GM23338 (cell line): Measurements from ENCODE around the gene NUP88. TPM values are rescaled to one million over a fixed set of nuclear protein-coding genes. Genes with fewer than 3 reads are reported as not detected.

Experiments
- ATAC-seq: fragments of 200-7000 bp; cut with Tn5 transposase; 3 replicates; pipeline ENCODE4 v1.9.1; 2020
- DNase-seq: peaks from one replicate; pipeline ENCODE4 v3.0.0-alpha.2; 2015; ENCODE audit warnings: low spot score
- H2AFZ ChIP-seq: fragments of 200-600 bp; sonication (generic); 2 replicates; pipeline ENCODE4 v1.8.0; 2016; ENCODE audit warnings: antibody characterized with exemption, mild to moderate bottlenecking, moderate library complexity
- H3F3A ChIP-seq: fragments of 200-600 bp; sonication (generic); replicated peaks from 2 replicates; pipeline ENCODE4 v1.8.0; 2017; ENCODE audit warnings: antibody characterized with exemption, mixed run types, low read depth
- H3K27ac ChIP-seq: fragments of 200-600 bp; sonication (generic); 2 replicates; pipeline ENCODE4 v1.6.1; 2016; ENCODE audit warnings: low read depth
- H3K27me3 ChIP-seq: fragments of 200-600 bp; sonication (generic); 2 replicates; pipeline ENCODE4 v1.8.0; 2016; ENCODE audit warnings: mild to moderate bottlenecking, mixed run types, moderate library complexity; ENCODE audit not compliant: insufficient read depth
- H3K36me3 ChIP-seq: fragments of 200-600 bp; sonication (generic); 2 replicates; pipeline ENCODE4 v1.8.0; 2016; ENCODE audit warnings: mild to moderate bottlenecking; ENCODE audit not compliant: insufficient read depth
- H3K4me1 ChIP-seq: fragments of 200-600 bp; sonication (generic); 2 replicates; pipeline ENCODE4 v1.8.0; 2016; ENCODE audit warnings: mild to moderate bottlenecking, moderate library complexity; ENCODE audit not compliant: insufficient read depth
- H3K4me2 ChIP-seq: fragments of 200-600 bp; sonication (generic); 2 replicates; pipeline ENCODE4 v1.7.1; 2017; ENCODE audit warnings: mixed run types
- H3K4me3 ChIP-seq: fragments of 200-600 bp; sonication (generic); 2 replicates; pipeline ENCODE4 v1.6.1; 2016; ENCODE audit warnings: mixed run types
- H3K79me2 ChIP-seq: fragments of 200-600 bp; sonication (generic); replicated peaks from 2 replicates; pipeline ENCODE4 v1.8.0; 2017; ENCODE audit warnings: mild to moderate bottlenecking; ENCODE audit not compliant: insufficient read depth
- H3K9me2 ChIP-seq: fragments of 200-600 bp; sonication (generic); 2 replicates; pipeline ENCODE4 v1.8.0; 2017; ENCODE audit not compliant: insufficient read depth
- H4K20me1 ChIP-seq: fragments of 200-600 bp; sonication (generic); replicated peaks from 2 replicates; pipeline ENCODE4 v1.8.0; 2017; ENCODE audit warnings: mild to moderate bottlenecking; ENCODE audit not compliant: insufficient read depth
- H3K27ac Mint-ChIP-seq: 2 replicates; pipeline ENCODE4 v1.8.0; 2020; ENCODE audit warnings: inconsistent platforms, mild to moderate bottlenecking, moderate library complexity, mixed read lengths
- H3K27me3 Mint-ChIP-seq: 3 replicates; pipeline ENCODE4 v1.8.0; 2022; ENCODE audit warnings: low read depth, mild to moderate bottlenecking, moderate library complexity, mixed read lengths, inconsistent platforms; ENCODE audit not compliant: insufficient read depth, poor library complexity
- H3K36me3 Mint-ChIP-seq: 3 replicates; pipeline ENCODE4 v1.8.0; 2021; ENCODE audit warnings: low read depth, mild to moderate bottlenecking, inconsistent platforms, moderate library complexity, mixed read lengths
- H3K4me1 Mint-ChIP-seq: 3 replicates; pipeline ENCODE4 v1.8.0; 2020; ENCODE audit warnings: mild to moderate bottlenecking, inconsistent platforms, mixed read lengths
- H3K4me3 Mint-ChIP-seq: 3 replicates; pipeline ENCODE4 v1.8.0; 2021; ENCODE audit warnings: moderate library complexity, mild to moderate bottlenecking, inconsistent platforms, mixed read lengths
- H3K9me3 Mint-ChIP-seq: 3 replicates; pipeline ENCODE4 v1.8.0; 2020; ENCODE audit warnings: moderate library complexity, mild to moderate bottlenecking, inconsistent platforms, mixed read lengths
- CREB1 ChIP-seq: fragments of 250-450 bp; sonication (Bioruptor Pico); IDR thresholded peaks from 2 replicates; pipeline ENCODE4 v1.5.0; 2020; ENCODE audit warnings: low read depth, mild to moderate bottlenecking, moderate library complexity
- CTCF ChIP-seq, 2 experiments: fragments of 200-600 bp in 1 of 2; sonication (generic) in 1 of 2; conservative IDR thresholded peaks; 2 replicates each; pipeline versions ENCODE4 v1.5.1 to v1.6.1; 2016 to 2017; ENCODE audit warnings: antibody characterized with exemption in 2 of 2, low read depth in 2 of 2, mild to moderate bottlenecking in 2 of 2, moderate library complexity in 1 of 2
- ETS1 ChIP-seq: IDR thresholded peaks from 2 replicates; pipeline ENCODE4 v1.6.1; 2016; ENCODE audit warnings: antibody characterized with exemption
- EZH2 ChIP-seq: fragments of 200-600 bp; sonication (generic); IDR thresholded peaks from one replicate; pipeline ENCODE4 v1.8.0; 2017; ENCODE audit warnings: antibody characterized with exemption, mild to moderate bottlenecking, low read depth; ENCODE audit not compliant: unreplicated experiment
- EZH2phosphoT487 ChIP-seq: fragments of 200-600 bp; sonication (generic); IDR thresholded peaks from one replicate; pipeline ENCODE4 v1.8.1; 2018; ENCODE audit warnings: antibody characterized with exemption; ENCODE audit not compliant: unreplicated experiment
- JUNB ChIP-seq: IDR thresholded peaks from one replicate; pipeline ENCODE4 v1.6.1; 2016; ENCODE audit warnings: antibody characterized with exemption; ENCODE audit not compliant: unreplicated experiment
- NANOG ChIP-seq: IDR thresholded peaks from 2 replicates; pipeline ENCODE4 v1.6.1; 2016; ENCODE audit warnings: antibody characterized with exemption, borderline replicate concordance
- POLR2AphosphoS5 ChIP-seq: IDR thresholded peaks from 2 replicates; pipeline ENCODE4 v1.6.1; 2016; ENCODE audit warnings: antibody characterized with exemption, low read depth
- STAT1 ChIP-seq: IDR thresholded peaks from one replicate; pipeline ENCODE4 v1.6.1; 2016; ENCODE audit warnings: antibody characterized with exemption; ENCODE audit not compliant: unreplicated experiment
- ZNF114 ChIP-seq: fragments of 250-450 bp; sonication (Bioruptor Pico); IDR thresholded peaks from 2 replicates; pipeline ENCODE4 v1.5.0; 2020; ENCODE audit warnings: mild to moderate bottlenecking, moderate library complexity
- ZNF331 ChIP-seq: fragments of 250-450 bp; sonication (Bioruptor Pico); IDR thresholded peaks from 2 replicates; pipeline ENCODE4 v1.5.0; 2020; ENCODE audit warnings: low read depth, mild to moderate bottlenecking, moderate library complexity
- polyA plus RNA-seq: library from polyadenylated mRNA; unstranded; fragments of >200 nt; fragmentation: Nextera tagmentation; extraction: Ambion mirVana; gene quantifications from 2 replicates; pipeline ENCODE4 v1.2.1, GENCODE V29; 2016
- total RNA-seq: library from RNA; depleted of rRNA; stranded (reverse); fragments of >200 nt; shearing (Covaris generic); gene quantifications from 2 replicates; pipeline ENCODE4 v1.2.3, GENCODE V29; 2014
- TF ChIP-seq, protein P1 (sequence below): fragments of 250-450 bp; sonication (Bioruptor Pico); IDR thresholded peaks from 2 replicates; pipeline ENCODE4 v1.5.0; 2020; ENCODE audit warnings: mild to moderate bottlenecking, moderate library complexity
- TF ChIP-seq, protein P2 (sequence below): IDR thresholded peaks from one replicate; pipeline ENCODE4 v1.6.1; 2018; ENCODE audit warnings: antibody characterized with exemption; ENCODE audit not compliant: unreplicated experiment

NUP88 gene
- total and polyA plus RNA-seq, 2 experiments from 2014 or later: 110 to 172 TPM

DNA sequence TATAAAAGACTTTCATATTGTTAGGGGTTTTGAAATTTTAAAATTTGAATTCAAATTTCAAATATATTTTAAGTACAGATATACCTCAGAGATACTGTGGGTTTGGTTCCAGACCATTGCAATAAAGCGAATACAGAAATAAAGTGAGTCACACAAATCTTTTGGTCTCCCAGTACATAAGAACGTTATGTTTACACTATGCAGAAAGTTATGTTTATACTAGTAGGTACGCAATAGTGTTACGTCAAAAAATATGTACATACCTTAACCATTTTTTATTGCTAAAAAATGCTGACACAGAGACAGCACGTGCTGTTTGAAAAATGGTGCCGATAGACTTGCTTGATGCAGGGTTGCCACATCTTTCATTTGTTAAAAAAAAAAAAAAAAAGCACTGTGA is 19.7 kb downstream of the NUP88 start:
- Histone ChIP-seq H3K4me3 (no peak overlapping the region), H3K79me2 (peaks cover 8% of the 10 kb centered on the region; the same call in 1 of the 2 replicates), H3K4me1 (no peaks in the 10 kb centered on the region), H3K27ac (no peak overlapping the region), H3K9me2 (no peaks in the 10 kb centered on the region), H2AFZ (no peak overlapping the region), H3K4me2 (no peak overlapping the region), H3F3A (no peaks in the 10 kb centered on the region), H3K27me3 (no peaks in the 10 kb centered on the region), H4K20me1 (peaks cover 17% of the 10 kb centered on the region), H3K36me3 (peaks cover 75% of the 10 kb centered on the region)
- DNase-seq: no peak
- Mint-ChIP-seq H3K9me3 (no peaks in the 10 kb centered on the region), H3K27me3 (peaks cover 1% of the 10 kb centered on the region), H3K4me3 (no peak overlapping the region), H3K27ac (no peak overlapping the region), H3K4me1 (no peaks in the 10 kb centered on the region), H3K36me3 (peaks cover 72% of the 10 kb centered on the region)
- TF ChIP-seq ETS1 (no peak), ZNF331 (CRISPR knock-in tag) (no peak), STAT1 (no peak), EZH2phosphoT487 (no peak), NANOG (no peak), POLR2AphosphoS5 (no peak), ZNF114 (no peak), JUNB (no peak), CTCF (conservative IDR thresholded peaks at IDR 0.05; ENCODE audit: low read depth in 2 of 2) (no peak), CREB1 (no peak), EZH2 (no peak)
- TF ChIP-seq, protein P1, sequence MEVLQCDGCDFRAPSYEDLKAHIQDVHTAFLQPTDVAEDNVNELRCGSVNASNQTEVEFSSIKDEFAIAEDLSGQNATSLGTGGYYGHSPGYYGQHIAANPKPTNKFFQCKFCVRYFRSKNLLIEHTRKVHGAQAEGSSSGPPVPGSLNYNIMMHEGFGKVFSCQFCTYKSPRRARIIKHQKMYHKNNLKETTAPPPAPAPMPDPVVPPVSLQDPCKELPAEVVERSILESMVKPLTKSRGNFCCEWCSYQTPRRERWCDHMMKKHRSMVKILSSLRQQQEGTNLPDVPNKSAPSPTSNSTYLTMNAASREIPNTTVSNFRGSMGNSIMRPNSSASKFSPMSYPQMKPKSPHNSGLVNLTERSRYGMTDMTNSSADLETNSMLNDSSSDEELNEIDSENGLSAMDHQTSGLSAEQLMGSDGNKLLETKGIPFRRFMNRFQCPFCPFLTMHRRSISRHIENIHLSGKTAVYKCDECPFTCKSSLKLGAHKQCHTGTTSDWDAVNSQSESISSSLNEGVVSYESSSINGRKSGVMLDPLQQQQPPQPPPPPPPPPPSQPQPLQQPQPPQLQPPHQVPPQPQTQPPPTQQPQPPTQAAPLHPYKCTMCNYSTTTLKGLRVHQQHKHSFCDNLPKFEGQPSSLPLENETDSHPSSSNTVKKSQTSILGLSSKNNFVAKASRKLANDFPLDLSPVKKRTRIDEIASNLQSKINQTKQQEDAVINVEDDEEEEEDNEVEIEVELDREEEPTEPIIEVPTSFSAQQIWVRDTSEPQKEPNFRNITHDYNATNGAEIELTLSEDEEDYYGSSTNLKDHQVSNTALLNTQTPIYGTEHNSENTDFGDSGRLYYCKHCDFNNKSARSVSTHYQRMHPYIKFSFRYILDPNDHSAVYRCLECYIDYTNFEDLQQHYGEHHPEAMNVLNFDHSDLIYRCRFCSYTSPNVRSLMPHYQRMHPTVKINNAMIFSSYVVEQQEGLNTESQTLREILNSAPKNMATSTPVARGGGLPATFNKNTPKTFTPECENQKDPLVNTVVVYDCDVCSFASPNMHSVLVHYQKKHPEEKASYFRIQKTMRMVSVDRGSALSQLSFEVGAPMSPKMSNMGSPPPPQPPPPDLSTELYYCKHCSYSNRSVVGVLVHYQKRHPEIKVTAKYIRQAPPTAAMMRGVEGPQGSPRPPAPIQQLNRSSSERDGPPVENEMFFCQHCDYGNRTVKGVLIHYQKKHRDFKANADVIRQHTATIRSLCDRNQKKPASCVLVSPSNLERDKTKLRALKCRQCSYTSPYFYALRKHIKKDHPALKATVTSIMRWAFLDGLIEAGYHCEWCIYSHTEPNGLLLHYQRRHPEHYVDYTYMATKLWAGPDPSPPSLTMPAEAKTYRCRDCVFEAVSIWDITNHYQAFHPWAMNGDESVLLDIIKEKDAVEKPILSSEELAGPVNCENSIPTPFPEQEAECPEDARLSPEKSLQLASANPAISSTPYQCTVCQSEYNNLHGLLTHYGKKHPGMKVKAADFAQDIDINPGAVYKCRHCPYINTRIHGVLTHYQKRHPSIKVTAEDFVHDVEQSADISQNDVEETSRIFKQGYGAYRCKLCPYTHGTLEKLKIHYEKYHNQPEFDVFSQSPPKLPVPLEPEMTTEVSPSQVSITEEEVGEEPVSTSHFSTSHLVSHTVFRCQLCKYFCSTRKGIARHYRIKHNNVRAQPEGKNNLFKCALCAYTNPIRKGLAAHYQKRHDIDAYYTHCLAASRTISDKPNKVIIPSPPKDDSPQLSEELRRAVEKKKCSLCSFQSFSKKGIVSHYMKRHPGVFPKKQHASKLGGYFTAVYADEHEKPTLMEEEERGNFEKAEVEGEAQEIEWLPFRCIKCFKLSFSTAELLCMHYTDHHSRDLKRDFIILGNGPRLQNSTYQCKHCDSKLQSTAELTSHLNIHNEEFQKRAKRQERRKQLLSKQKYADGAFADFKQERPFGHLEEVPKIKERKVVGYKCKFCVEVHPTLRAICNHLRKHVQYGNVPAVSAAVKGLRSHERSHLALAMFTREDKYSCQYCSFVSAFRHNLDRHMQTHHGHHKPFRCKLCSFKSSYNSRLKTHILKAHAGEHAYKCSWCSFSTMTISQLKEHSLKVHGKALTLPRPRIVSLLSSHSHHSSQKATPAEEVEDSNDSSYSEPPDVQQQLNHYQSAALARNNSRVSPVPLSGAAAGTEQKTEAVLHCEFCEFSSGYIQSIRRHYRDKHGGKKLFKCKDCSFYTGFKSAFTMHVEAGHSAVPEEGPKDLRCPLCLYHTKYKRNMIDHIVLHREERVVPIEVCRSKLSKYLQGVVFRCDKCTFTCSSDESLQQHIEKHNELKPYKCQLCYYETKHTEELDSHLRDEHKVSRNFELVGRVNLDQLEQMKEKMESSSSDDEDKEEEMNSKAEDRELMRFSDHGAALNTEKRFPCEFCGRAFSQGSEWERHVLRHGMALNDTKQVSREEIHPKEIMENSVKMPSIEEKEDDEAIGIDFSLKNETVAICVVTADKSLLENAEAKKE (CRISPR knock-in tag): no peak
- TF ChIP-seq, protein P2, sequence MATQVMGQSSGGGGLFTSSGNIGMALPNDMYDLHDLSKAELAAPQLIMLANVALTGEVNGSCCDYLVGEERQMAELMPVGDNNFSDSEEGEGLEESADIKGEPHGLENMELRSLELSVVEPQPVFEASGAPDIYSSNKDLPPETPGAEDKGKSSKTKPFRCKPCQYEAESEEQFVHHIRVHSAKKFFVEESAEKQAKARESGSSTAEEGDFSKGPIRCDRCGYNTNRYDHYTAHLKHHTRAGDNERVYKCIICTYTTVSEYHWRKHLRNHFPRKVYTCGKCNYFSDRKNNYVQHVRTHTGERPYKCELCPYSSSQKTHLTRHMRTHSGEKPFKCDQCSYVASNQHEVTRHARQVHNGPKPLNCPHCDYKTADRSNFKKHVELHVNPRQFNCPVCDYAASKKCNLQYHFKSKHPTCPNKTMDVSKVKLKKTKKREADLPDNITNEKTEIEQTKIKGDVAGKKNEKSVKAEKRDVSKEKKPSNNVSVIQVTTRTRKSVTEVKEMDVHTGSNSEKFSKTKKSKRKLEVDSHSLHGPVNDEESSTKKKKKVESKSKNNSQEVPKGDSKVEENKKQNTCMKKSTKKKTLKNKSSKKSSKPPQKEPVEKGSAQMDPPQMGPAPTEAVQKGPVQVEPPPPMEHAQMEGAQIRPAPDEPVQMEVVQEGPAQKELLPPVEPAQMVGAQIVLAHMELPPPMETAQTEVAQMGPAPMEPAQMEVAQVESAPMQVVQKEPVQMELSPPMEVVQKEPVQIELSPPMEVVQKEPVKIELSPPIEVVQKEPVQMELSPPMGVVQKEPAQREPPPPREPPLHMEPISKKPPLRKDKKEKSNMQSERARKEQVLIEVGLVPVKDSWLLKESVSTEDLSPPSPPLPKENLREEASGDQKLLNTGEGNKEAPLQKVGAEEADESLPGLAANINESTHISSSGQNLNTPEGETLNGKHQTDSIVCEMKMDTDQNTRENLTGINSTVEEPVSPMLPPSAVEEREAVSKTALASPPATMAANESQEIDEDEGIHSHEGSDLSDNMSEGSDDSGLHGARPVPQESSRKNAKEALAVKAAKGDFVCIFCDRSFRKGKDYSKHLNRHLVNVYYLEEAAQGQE: no peak
- no peak for ATAC-seq
